ENCODE results near the gene SLC16A4.

GRCh38 chr1:110321045-110321444 is 69.8 kb downstream of the SLC16A4 start:
- TF ChIP-seq CTCF (IDR thresholded peaks at IDR 0.05; ENCODE audit: low read length) (no peak), EZH2phosphoT487 (IDR thresholded peaks at IDR 0.05; ENCODE audit: low read length) (no peak)
